K562 (cell line): Measurements from ENCODE around the gene PLA2G12B.

Experiments
- HSF4 ChIP-seq: fragments of 250-450 bp; sonication (Bioruptor Pico); IDR thresholded peaks from 2 replicates; pipeline ENCODE4 v2.1.2; 2022; ENCODE audit warnings: mild to moderate bottlenecking, moderate library complexity, borderline replicate concordance
- MEF2A ChIP-seq: IDR thresholded peaks from 2 replicates; pipeline ENCODE4 v1.6.1; 2011; ENCODE audit warnings: low read depth, mild to moderate bottlenecking, low read length, moderate library complexity; ENCODE audit not compliant: control insufficient read depth
- POU5F1 ChIP-seq: fragments of 150-350 bp; IDR thresholded peaks from 2 replicates; pipeline ENCODE4 v1.6.1; 2014; ENCODE audit warnings: borderline replicate concordance, low read length, low read depth, mild to moderate bottlenecking; ENCODE audit not compliant: partially characterized antibody
- TARDBP ChIP-seq: fragments of 450-650 bp; IDR thresholded peaks from 2 replicates; pipeline ENCODE4 v1.6.1; 2016

DNA sequence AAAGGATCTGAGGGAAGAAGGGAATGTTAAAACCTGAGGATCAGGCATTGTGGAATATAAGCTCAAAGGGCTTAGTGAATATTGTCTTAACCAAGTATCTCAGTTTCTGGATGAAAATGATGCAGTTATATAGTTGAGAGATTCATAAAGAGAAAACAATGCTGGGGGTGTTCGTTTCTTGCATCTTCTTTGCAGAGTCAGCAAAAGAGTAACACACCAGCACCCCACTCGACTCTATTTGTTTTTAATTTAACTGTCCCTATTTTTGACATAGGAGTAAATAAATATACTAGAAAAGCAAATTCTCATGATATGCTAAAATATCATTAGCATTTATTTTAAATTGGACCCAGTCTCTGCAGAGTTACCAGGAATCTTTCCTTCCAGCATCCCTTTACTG is 68.7 kb downstream of the PLA2G12B start:
- no peak for TF ChIP-seq HSF4 (CRISPR knock-in tag)
- TF ChIP-seq TARDBP, result no peak
- TF ChIP-seq POU5F1, result no peak
- TF ChIP-seq MEF2A, result no peak
